ENCODE data around the gene EXOC3L1. TPM values are rescaled to one million over a fixed set of nuclear protein-coding genes. Genes with fewer than 3 reads are reported as not detected.

Gene EXOC3L1
- polyA plus RNA-seq, 3 donors, result 3.1 to 14.4 (median 9.4) TPM

DNA sequence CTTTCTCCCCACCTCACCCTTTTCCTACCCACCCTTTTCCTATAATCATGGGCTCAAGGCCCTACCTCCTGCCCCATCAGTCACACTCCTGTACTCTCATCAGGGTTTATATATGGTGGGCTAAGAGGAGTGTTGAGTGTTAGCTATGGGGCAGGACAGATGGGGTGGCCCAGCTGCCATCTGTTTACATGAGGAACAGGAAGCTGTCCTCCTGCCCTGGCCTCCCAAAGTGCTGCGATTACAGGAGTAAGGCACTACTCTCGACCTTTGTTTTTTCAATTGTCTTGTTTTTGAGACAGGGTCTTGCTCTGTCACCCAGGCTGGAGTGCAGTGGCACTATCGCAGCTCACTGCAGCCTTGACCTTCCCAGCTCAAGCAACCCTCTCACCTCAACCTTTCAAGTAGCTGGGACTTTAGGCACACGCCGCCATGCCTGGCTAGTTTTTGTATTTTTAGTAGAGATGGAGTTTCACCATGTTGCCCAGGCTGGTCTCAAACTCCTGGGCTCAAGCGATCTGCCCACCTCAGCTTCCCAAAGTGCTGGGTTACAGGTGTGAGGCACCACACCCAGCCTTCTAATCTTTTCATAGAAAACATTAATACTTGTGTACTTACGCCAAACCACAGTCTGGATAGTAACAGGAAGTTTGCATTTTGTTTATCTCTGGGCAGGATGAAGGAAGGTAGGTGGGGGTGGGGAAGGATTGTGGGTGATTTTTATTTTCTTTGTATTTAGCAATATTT lies 31.9 kb downstream of the EXOC3L1 start:
- no peak overlapping the region for H3K27ac ChIP-seq (ENCODE audit: low read depth, low read length)
- WGBS, 3 donors, result 70 to 80% (median 80%) methylated on average over 7 of the region's 7 CpGs

DNA sequence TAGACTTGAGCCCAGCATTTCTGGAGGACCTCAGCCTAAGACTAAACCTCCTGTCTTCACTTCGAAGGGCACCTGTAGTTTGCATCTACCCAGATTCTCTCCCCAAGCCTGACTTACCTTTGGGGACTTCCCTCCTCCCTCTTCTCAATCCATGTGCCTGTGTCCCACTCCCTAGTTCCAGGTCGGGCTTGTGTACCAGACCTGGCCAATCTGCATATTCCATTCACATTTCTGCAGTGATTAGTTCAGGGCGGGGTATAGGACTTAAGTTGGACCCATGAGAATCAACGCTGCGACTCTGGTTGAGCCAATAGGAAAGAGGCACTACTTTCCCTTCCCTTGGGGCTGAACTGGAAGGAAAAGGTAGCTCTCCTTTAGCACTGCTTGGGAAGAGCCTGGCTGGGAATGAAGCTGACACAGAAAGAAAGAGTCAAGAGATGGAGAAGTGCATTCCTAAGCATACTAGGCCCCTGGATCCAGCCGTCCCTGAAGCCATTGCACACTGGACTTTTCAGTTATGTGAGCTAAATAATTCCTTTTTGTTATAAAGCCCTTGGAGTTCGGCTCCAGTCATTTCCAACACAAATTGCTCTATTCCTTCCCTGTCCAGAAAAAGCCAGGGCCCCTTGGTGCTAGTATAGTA lies 32.7 kb downstream of the EXOC3L1 start:
- WGBS, 3 donors, result 70 to 79% (median 73%) methylated on average over 7 of the region's 7 CpGs
- H3K27ac ChIP-seq (ENCODE audit: low read depth, low read length), result no peak overlapping the region

DNA sequence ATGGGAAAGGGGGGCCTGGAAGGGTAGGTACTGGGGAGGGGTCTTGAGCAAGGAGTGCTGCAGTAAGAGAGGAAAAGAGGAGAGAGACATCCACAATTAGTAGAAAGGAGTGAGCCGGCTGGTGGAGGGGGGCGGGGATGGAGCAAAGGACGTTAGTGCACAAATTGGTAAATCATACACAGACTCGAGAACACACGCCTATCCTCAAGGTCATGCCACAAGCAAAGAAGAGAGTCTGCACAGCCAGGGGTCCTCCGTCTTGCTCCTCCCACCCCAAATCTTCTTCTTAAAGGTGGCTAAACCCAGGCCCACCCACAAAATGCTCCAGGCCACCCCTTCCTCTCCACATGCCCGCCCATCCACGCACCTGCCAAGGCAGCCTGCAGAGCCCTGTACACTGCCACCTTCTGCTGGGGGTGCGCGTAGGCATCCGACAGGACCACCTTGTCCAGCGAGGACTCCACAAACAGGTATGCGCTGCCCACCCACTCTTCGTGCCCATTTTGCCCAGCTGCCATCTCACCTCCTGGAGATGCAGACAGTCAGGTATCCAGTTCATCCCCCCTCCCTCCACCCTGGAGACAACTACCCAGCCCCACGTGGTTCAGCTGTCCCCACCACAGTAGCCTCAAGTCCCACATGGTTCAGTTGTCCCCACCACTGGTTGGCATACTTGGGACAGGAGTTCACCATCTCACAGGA lies 33.6 kb downstream of the EXOC3L1 start:
- WGBS, 3 donors, result 55 to 78% (median 73%) methylated on average over 15 of the region's 15 CpGs
- H3K27ac ChIP-seq (ENCODE audit: low read depth, low read length), result no peak overlapping the region

DNA sequence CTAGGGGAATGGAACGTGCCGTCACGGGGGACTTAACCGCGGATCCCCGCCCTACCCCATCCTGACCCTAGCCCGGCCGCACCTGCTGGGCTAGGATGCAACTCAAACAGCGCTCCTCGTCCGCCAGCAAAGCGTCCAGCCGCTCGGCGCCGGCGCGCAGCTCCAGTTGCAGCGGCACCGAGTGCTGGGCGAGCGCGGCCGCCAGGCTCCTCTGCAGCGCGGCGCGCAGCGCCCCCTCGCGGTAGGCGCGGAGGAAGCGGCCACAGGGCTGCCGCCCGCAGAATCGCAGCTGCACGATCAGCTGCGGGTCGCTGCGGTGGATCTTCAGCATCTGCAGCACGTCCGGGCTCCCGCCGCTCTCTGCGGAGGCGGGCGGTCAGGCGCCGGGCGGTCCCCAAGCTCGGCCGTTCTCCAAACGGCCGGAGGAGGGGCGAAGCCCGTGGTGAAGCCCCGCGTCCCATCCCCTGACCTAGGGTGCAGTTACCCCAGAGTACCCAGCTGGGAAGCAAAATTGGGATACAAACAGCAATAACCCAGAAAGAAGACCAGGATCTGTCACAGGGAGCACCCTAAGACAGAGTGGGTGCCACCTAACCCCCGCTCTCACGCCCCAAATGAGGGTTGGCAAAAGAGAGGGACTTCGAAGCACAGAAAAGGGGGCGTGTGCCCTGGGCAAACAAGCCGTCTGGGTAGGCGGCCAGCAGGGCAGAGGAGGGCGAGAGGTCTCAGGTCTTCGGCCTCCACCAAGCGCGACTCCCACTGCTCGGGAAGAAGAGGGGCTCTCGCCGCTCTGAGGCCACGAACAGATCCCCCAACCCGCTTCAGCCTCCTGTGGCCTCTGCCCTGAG lies 34.4 kb downstream of the EXOC3L1 start:
- 12 to 16% (median 14%) methylated on average over 66 to 74 of the region's 74 CpGs for WGBS, 3 donors
- H3K27ac ChIP-seq (ENCODE audit: low read depth, low read length), result no peak overlapping the region

DNA sequence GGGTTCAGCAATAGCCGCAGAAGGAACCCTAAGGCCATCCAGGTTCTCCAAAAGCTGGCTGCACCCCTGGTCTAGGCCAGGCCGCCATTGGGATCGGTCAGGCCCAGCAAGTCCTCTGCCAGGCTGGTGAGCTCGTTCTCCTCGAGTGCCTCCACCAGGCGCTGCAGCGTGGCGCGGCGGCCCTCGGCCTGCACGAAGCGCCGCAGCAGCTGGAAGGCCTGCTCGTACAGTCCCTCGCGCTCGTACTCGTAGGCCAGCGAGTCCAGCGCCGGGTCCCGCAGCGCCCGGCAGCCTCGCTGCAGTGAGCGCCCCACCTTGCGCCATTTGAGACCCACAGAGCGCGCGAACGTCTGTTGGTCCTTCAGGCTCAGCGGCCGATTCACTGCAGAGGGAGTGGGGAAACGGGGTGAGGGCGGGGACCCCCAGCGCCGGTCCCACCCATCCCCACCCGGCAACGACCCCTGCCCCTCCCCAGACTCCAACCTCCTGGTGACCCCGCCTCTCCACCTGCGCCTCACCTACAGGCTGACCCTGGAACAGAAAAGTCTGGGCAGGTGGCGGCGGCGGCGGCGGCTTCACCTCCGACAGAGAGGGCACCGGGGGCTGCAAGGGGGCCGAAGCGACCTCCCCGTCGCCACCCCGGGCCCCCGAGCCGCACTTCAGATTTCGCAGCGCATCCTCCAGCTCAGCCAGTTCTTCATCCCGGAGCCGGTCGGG lies 35.2 kb downstream of the EXOC3L1 start:
- 29 to 42% (median 41%) methylated on average over 49 to 61 of the region's 61 CpGs for WGBS, 3 donors
- H3K27ac ChIP-seq (ENCODE audit: low read depth, low read length), result no peak overlapping the region

DNA sequence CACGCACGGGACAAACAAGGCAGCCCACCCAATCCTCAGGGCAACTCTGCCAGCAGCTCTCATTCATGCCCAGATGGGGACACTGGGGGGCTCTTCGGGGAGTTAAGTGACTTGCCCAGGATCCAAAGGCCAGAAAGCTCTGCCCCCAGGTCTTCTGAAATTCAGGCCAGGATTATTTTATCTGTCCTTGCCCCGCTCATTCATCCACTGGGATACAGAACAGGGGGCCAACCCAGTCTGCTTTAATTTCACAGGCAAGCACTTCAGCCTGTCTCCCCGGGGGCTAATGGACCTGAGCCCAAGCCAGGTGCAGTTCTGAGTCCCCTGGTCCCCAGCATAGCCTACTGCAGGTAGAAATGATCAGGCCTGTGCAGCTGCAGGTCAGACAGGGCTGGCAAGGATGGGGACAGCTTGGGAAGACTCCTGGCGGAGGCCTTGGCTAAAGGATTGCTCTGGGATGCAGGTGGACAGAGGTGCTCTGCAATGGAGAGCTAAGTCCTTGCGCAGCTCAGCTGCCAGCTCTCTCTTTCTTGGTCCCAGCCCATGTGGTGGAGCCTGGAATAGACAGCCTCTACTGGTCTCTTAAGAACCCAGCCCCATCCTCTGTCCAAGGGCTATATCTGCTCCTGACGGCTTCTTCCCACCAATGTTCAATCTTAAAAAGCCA lies 38.4 kb downstream of the EXOC3L1 start:
- no peak overlapping the region for H3K27ac ChIP-seq (ENCODE audit: low read depth, low read length)
- 47 to 58% (median 52%) methylated on average over 8 of the region's 8 CpGs for WGBS, 3 donors

DNA sequence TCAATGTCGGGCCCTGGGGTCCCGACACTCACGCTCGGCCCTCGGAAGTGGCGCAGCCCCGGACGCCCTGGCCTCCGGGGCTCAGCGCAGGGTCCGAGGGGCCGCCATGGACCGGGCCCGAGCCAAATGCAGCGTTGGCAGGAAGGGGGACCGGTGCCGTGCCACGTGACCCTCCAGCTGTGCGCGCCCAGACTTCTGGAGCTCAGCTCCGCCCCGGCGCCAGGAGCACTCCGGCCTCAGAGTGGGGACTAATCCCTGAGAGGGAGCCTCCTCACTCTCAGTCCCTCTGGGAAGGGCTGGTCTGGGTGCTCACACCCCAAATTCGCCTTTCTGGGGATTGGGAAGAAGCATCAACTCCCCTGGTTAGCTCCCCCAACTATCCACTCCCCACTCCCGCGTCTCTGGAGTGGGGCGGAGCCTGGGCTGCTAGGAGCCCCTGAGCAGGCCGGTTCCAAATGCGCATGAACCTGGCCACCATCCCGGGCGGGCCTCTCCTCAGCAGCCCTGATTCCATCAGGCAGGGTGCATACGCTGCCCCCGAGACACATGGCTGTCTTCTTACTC lies 39.0 kb downstream of the EXOC3L1 start, which contains the start of gene B3GNT9:
Gene B3GNT9 (minus strand): TSS at position 166 of the 564 bp plus-strand sequence. CDS start 513 bp downstream, outside the sequence.
- 1 to 3% (median 1%) methylated on average over 34 of the region's 34 CpGs for WGBS, 3 donors
- no peak within 1 kb of the TSS for H3K27ac ChIP-seq (ENCODE audit: low read depth, low read length)

DNA sequence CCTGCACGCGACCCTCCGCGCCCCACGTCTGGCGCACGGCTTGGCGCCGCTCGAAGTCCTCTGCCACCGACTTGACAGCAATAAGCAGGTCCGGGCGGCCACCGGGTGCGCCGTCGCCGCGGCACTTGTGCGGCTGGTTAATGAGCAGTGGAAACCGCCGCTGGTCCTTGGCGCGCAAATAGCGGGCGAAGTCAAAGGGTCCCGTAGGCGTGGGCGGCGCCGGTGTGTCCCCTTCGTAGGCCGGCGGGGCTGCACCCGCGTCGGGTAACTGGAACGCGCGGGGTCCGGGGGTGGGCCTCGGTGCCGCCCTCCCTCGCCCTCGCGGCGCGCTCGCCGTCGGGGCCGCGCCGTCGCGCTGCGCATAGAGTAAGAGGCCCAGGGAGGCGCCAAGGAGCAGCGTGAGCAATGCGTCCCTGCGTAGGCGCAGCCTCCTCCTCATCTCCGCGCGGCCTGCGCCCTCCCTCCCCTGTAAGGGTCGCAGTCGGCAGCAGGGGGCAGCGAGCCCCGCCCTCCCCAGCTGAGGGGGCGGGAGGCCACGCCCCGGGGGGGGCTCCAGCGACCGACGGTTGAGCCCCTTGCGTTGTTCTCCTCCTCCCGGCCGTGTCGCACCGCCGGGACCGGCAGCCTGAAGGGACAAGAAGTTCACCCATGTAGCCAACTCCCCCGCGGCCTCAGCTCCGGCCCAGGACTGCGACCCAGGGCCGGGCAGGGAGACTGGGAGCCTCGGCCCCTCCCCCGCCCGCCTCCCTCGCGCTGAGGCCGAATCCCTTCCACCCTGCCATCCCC lies 39.7 kb downstream of the EXOC3L1 start:
- WGBS, 3 donors, result 4 to 12% (median 11%) methylated on average over 69 to 92 of the region's 94 CpGs
- no peak overlapping the region for H3K27ac ChIP-seq (ENCODE audit: low read depth, low read length)

DNA sequence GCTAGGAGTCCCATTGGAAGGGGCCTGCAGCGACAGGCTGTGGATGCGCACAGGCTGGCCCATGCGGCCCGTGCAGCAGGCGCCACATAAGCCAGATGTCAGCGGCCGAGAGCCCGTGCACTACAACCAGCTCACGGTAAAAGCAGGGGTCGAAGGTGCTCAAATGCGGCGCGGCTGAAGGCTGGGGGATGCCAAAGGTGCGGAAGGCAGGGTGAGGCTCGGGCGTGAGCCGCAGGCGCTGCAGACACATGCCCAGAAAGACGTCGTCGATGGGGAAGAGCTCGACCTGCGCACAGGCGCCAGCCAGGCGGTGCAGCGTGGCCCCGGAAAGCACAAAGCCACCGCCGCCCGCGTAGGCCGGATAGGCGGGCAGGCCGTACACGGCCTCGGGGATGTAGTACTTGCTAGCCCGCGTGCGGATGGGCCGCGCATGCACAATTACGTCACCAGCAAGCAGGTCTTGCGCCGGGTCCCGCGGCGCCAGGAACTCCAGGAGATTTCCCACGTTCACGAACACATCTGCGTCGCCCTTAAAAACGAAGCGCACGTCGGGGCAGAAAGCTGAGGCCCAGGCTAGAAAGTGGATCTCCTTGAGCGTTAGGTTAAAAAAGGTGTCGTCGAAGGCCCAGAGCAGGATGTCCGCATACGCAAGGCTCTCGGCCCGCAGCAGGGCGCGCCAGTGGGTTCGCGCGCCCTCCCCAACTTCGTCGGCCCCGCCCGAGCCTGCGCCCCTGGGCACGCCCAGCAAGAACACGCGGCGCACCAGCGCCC lies 40.5 kb downstream of the EXOC3L1 start:
- no peak overlapping the region for H3K27ac ChIP-seq (ENCODE audit: low read depth, low read length)
- 59 to 74% (median 73%) methylated on average over 73 to 77 of the region's 77 CpGs for WGBS, 3 donors

DNA sequence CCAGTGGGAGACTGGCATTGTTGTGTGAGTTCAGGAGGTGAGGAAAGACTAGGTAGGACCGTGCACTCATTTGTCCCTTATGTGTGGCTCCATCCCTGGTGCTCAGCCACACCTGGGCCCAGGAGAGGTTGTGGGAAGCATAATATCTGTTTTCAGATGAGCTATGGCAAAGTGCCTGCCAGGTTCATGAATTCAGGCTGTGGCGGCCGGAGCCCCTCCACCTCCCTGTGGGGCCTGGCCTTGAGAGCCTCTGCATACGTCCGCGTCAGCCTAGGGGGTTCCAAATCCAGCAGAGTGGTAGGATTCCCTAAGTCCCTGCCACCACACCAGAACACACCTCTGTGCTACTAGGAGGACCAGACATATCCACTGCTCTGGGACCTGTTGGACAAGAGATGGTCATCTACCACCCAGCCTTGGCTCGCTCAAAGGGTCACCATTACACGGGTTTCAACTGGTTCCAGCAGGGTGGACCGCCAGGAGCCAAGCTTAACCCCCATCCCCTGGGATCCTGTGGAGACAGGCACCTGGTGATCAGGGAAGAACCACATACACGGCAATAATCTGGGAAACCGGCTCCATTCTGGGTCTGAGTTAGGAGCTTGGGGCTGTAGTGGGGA lies 41.2 kb downstream of the EXOC3L1 start:
- H3K27ac ChIP-seq (ENCODE audit: low read depth, low read length), result no peak overlapping the region
- WGBS, 3 donors, result 88 to 93% (median 90%) methylated on average over 11 of the region's 11 CpGs

DNA sequence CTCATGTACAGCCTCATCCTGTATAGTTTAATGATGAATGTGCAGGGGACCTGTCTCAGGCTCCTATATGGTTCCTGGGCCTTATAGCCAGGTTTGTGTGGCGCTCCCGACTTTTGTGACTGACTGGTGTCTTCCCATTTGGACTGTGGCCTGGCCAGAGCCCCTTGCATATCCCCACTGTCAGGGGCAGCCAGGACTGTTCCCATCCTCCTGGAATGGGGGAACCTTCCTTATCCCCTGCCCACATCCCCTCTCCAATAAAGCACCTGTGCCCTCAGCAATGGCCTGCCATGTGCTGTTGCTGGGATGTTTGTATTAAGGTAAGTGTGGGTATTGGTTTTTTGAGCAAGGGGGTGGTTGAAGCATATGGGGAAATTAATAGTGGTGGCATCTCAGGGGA lies 41.7 kb downstream of the EXOC3L1 start:
- no peak overlapping the region for H3K27ac ChIP-seq (ENCODE audit: low read depth, low read length)
- 91 to 95% (median 92%) methylated on average over 2 of the region's 2 CpGs for WGBS, 3 donors

DNA sequence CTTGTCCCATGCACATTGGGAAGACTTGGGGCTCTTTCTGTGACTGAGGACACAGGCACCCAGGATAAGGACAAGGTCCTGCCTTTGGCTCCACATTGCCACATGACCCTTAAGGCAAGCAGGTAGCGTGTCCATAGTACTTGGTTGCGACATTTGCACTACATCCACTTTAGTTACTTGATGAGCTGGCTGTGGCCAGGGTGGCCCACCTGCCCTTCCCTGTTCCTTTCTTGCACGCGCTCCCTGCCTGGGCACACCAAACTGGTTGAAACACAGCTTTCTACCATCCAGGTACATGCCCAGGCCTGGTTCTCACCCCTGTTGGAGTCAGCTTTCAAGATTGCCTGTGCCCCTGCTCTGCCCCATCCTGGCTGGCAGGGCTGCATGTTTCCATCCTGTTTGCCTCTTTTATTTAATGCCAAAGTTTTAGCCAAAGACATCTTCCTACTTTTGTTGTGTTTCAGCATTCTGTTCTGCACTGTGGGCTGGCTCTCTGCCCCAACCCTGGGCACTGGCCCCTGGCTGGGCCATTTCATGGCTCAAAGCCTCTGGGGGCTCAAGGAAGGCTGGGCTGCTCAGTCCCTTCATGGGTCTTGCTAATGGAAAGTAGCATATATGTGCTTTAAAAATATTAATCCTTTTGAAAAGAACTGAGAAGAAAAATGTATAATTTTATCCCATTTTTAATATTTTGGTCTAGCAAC lies 42.3 kb downstream of the EXOC3L1 start:
- H3K27ac ChIP-seq (ENCODE audit: low read depth, low read length), result no peak overlapping the region
- 91 to 97% (median 92%) methylated on average over 4 of the region's 4 CpGs for WGBS, 3 donors

DNA sequence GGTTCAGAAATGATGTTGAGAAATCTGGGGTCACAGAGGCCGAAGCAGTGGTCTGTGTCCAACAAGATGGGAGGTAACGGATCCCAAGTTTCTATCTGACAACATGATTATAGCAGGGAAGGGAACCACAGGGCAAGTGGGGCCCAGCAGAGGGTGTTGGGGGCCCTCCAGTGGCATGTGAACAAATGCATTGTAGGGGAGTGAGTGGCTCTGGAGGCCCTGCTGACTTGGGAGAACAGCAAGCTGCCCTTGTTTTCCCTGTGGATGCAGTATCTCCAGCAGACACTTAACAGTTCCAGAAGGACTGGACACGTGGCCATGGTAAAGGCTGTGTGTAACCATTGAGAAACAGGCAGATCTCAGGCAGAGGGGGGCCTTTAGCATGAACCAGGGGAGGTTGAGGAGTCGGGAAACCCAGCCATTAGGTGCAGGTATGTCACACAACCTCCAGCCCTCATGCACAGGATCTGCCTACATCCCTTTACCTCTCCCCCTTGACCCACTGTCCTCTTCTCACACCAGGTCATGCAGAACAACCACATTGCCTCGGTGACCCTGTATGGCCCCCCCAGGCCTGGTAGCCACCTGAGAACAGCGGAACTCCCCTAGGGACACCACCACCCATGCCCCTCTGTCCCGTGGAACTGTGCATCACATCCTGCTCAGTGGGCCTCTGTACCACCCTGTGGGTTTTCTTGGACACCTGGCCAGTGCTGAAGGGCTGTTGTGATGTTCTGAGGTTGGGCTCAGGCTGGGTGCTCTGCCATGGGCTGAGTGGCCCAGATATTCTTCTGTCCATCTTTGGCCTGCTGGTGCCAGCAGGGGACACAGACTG lies 43.2 kb downstream of the EXOC3L1 start:
- 82 to 86% (median 85%) methylated on average over 7 of the region's 7 CpGs for WGBS, 3 donors
- H3K27ac ChIP-seq (ENCODE audit: low read depth, low read length), result no peak overlapping the region

DNA sequence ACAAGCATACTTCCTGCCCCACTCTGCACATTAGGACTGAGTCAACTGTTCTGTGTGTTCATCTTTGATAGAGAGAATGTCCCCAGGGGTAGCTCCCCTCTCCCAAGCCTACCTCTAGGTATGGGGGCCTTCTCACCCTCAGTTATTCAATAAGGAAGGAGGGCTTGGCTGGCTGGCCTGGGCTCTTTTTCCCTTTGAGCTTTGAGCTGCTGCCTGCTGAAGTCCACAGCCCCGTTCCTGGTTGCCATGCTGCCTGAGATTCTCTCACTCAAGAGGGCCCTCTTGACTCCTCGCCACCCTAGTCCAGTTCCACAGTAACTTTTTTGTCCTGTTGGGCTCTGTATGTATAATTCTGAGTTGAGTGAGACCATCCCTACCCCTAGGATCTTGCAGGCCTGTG lies 44.2 kb downstream of the EXOC3L1 start:
- no peak overlapping the region for H3K27ac ChIP-seq (ENCODE audit: low read depth, low read length)
- 84 to 96% (median 92%) methylated on average over 2 of the region's 2 CpGs for WGBS, 3 donors

Data from adipose tissue (tissue), 3 donors.